D721Med (cell line): ENCODE results near the gene MISP.

Experiments
- DNase-seq: peaks from one replicate; pipeline ENCODE4 v3.0.0; 2011; ENCODE audit warnings: low spot score; ENCODE audit not compliant: insufficient read length
- FAIRE-seq: peaks from 2 replicates; lab custom pipeline; 2011; peaks lifted over from hg19 to GRCh38; lab: Jason Lieb, UNC
- CTCF ChIP-seq: IDR thresholded peaks from 2 replicates; pipeline ENCODE4 v1.5.1; 2012; ENCODE audit warnings: mild to moderate bottlenecking, control low read depth; ENCODE audit not compliant: insufficient read depth; ENCODE audit errors: missing control alignments

Gene MISP

GRCh38 chr19:808423-808775 is 57.5 kb downstream of the MISP start:
- no peak for FAIRE-seq
- no peak for TF ChIP-seq CTCF
- no peak for DNase-seq

- TF ChIP-seq CTCF = no peak
- DNase-seq (no peak), FAIRE-seq (no peak)
Measured at GRCh38 chr19:810077-810855, 59.4 kb downstream of the MISP start.

- FAIRE-seq (no peak), DNase-seq (no peak)
- no peak for TF ChIP-seq CTCF
Measured at GRCh38 chr19:810883-811489, 60.1 kb downstream of the MISP start.

GRCh38 chr19:811506-812048 is 60.7 kb downstream of the MISP start:
- DNase-seq (no peak), FAIRE-seq (no peak)
- no peak for TF ChIP-seq CTCF

- FAIRE-seq (no peak), DNase-seq (no peak)
Measured at GRCh38 chr19:812049-812746, 61.3 kb downstream of the MISP start.

GRCh38 chr19:812747-813218 is 61.9 kb downstream of the MISP start:
- no peak for TF ChIP-seq CTCF
- FAIRE-seq = no peak
- DNase-seq = no peak

More at GRCh38 chr19:812049-812746, 61.3 kb downstream of the MISP start:
- no peak for TF ChIP-seq CTCF
